ENCODE results near the gene PKIG.

- TF ChIP-seq POLR2A (IDR thresholded peaks at IDR 0.05) (no peak), CTCF (IDR thresholded peaks at IDR 0.05) (no peak)
Observed at GRCh38 chr20:44635877-44636276, 53.5 kb downstream of the PKIG start.
